ENCODE data around the gene DHX34.

Gene DHX34

GRCh38 chr19:47418692-47419029, 69.5 kb downstream of the DHX34 start:
- DNase-seq, result no peak

GRCh38 chr19:47419030-47419783, 70.1 kb downstream of the DHX34 start, which contains the start of gene MEIS3:
TSS of gene MEIS3 (minus strand) at chr19:47419527. CDS start at chr19:47419081, 446 bp downstream.
- DNase-seq, result no peak

GRCh38 chr19:47419789-47420188, 70.7 kb downstream of the DHX34 start:
- no peak for DNase-seq

GRCh38 chr19:47421244-47421786, 72.2 kb downstream of the DHX34 start:
- no peak for DNase-seq

- no peak for DNase-seq
Measured at GRCh38 chr19:47421844-47422395, 72.8 kb downstream of the DHX34 start.

- DNase-seq, result no peak
Measured at GRCh38 chr19:47422417-47423163, 73.5 kb downstream of the DHX34 start.

GRCh38 chr19:47423203-47423882, 74.2 kb downstream of the DHX34 start:
- DNase-seq, result no peak

GRCh38 chr19:47427241-47428176, 78.4 kb downstream of the DHX34 start:
- peak; percentile 68 for DNase-seq

GRCh38 chr19:47428177-47428894, 79.2 kb downstream of the DHX34 start:
- DNase-seq, result peak; percentile 97

GRCh38 chr19:47429140-47429793, 80.2 kb downstream of the DHX34 start:
- DNase-seq, result no peak

GRCh38 chr19:47430041-47430802, 81.1 kb downstream of the DHX34 start:
- DNase-seq, result peak; percentile 64

GRCh38 chr19:47432091-47432490, 83.0 kb downstream of the DHX34 start:
- DNase-seq, result no peak

All from NCI-H774 (cell line).